Subcutaneous adipose tissue (tissue), 4 donors: ENCODE data around the gene PCDH17. TPM values are rescaled to one million over a fixed set of nuclear protein-coding genes. Genes with fewer than 3 reads are reported as not detected.

Experiments used
- total RNA-seq, 4 donors: library from RNA; depleted of rRNA; stranded (reverse); fragments of >200 nt; gene quantifications; one replicate each; pipeline ENCODE4 v1.1.0, GENCODE V29; 2016
- TF ChIP-seq, protein P1 (sequence below): fragments of 450-650 bp; IDR thresholded peaks from one replicate; pipeline ENCODE4 v1.5.1; 2016; ENCODE audit warnings: low read depth, mild to moderate bottlenecking, control low read depth, antibody characterized with exemption, moderate library complexity

The PCDH17 gene
- total RNA-seq, 4 donors from 2014 or later: 0.68 to 5.7 (median 2.4) TPM

DNA sequence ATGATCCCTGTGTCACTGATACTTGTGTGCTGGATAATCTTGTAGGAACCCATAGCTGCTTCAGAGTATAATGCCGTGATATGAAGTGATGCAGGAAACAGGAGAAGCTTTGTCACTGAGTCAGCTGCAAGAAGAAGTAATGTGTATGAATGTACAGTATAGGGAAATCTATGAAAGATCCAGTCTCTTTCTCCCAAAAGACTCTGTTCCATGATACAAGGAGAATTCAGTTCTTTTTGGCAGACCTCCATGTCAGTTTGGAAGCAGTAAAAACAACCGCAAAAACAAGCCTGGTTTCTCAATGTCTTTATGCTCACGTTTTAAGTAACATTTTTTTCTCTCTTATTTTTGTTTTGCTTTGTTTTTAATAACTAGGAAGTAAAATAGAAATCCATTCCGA, 33.9 kb downstream of the PCDH17 start:
- TF ChIP-seq, protein P1, sequence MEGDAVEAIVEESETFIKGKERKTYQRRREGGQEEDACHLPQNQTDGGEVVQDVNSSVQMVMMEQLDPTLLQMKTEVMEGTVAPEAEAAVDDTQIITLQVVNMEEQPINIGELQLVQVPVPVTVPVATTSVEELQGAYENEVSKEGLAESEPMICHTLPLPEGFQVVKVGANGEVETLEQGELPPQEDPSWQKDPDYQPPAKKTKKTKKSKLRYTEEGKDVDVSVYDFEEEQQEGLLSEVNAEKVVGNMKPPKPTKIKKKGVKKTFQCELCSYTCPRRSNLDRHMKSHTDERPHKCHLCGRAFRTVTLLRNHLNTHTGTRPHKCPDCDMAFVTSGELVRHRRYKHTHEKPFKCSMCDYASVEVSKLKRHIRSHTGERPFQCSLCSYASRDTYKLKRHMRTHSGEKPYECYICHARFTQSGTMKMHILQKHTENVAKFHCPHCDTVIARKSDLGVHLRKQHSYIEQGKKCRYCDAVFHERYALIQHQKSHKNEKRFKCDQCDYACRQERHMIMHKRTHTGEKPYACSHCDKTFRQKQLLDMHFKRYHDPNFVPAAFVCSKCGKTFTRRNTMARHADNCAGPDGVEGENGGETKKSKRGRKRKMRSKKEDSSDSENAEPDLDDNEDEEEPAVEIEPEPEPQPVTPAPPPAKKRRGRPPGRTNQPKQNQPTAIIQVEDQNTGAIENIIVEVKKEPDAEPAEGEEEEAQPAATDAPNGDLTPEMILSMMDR: no peak

DNA sequence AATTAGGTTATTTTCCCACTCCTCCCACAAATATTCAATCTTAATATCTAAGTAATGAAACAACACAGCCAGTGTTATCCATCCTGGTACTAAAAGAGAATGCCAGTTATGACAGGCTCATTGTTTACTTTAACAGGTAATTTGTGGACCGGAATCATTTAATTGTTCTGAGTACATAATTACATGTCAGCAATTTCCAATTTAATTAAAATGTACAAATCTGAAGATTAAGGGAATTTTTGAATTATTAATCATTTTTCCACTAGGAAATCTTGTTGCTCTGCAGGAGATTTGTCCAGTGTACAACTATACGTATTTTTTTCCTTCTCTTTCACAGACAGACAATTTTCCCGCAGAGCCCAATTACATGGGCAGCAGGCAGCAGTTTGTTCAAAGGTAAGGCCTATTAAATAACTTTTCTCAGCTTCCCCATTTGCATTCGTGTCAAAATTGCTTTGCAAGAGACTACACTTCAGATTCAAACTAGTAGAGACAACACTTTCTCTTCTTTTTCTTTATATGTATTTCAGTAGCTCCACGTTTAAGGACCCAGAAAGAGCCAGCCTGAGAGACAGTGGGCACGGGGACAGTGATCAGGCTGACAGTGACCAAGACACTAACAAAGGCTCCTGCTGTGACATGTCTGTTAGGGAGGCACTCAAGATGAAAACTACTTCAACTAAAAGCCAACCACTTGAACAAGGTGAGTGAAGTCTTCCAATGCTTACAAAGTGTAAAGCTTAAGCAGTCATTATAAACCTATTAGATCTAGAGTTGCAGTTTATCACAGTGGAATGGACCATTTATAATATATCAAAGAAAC, 34.8 kb downstream of the PCDH17 start:
- TF ChIP-seq, protein P1: no peak

DNA sequence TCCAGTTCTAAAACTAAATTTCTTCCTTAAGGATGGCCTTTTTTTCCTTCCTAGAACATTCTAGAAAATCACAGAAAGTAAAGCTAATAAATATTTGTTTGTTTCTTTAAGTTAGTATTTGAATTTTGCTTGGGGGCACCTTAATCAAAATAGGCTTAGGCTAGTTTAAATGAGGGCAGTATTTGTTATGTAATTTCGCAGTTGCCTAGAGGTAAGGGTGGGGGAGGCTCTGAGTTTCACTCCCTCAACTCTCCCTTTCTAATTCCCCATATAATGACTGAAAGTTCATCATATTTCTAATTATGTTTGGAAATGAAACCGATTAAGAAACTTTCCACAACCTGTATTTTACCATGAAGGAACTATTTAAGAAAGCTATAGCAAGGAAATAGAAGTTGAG, 40.6 kb downstream of the PCDH17 start:
- TF ChIP-seq, protein P1: no peak

DNA sequence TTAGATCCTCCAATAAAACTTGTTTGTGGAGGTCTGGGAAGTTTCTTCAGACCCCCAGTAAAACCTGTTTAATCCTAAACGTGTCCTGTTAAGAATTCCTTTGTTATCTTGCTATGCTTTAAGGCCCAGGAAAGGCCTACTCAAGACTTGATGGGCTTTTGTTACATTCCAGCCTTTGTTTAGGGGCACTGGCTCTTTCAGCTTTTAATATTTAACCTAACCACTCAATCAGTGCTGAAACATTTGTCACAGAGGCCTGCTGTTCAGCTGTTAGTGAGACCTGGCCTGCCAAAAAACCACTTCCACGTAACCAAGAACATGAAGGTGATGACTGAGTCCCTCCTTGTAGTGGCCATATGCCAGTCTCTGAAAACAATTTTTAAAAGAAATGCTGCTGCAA, 41.7 kb downstream of the PCDH17 start:
- TF ChIP-seq, protein P1: no peak

DNA sequence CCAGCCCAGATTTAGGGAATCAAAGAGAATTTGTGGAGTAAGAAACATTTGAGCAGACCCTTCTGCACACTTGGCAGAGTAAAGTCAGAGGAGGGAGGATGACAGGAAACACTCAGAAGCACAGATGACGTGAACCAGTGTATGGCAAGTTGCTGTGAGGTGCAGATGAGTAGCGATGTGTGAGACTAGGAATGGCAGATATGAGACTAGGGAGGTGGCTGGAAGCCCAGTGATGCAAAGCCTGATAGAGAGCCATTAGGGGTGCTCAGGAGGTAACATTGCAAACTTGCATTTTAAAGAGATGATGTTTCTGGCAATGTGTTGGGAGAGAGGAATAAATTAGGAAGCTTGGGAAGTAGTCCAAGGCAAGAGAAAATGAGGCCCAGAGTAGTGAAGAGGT, 44.0 kb downstream of the PCDH17 start:
- TF ChIP-seq, protein P1: no peak

DNA sequence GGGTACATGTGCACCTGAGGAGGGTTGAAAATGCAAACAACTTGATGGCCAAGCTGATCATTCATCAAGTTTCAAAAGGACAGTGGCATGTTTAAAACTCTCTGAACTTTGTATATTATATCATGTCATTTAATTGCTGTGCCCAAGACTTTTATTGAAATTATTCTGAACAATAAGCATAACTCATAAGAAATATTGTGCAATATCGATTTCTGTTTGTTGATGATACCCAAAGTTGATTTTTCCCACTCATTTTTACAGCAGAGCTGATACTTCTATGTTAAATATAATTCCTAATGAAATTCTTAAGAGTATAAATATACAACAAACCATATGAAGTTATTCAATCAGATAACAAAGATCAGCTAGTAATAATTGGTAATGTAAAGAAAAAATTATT, 49.1 kb downstream of the PCDH17 start:
- TF ChIP-seq, protein P1: no peak

DNA sequence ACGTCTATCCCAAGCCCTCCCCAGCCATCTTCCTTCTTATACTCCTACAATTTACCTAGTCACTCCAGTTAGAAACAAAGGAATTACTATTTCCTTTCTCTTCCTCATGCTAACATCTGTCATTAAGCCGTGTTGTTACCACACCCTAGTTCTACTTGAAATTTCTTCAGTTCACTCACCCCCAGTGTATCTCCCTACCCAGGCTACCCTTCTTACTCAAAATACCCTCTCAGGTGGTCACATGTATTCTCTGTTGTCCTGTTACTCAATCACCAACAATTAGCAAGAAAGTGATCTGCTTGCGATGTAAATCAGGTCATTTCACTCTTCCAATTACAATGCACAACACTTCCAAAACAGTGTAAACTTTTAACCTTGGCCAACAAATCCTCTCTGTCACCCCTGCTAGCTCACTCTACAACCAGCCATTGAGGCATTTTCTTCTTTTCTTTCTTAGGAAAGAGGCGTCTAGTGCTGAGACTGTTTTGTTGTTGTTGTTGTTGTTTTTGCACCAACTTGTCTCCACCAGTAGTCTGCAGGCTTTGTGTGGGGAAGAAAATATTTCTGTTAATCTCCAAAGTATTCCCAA, 50.7 kb downstream of the PCDH17 start:
- TF ChIP-seq, protein P1: no peak
